ENCODE data around the gene ASCC1. TPM values are rescaled to one million over a fixed set of nuclear protein-coding genes. Genes with fewer than 3 reads are reported as not detected.
A peak's percentile ranks its signal among the peaks of the same experiment; 100 is the strongest.

ASCC1 gene
- total RNA-seq, 1 experiment from 2014 or later: 40.2 TPM

DNA sequence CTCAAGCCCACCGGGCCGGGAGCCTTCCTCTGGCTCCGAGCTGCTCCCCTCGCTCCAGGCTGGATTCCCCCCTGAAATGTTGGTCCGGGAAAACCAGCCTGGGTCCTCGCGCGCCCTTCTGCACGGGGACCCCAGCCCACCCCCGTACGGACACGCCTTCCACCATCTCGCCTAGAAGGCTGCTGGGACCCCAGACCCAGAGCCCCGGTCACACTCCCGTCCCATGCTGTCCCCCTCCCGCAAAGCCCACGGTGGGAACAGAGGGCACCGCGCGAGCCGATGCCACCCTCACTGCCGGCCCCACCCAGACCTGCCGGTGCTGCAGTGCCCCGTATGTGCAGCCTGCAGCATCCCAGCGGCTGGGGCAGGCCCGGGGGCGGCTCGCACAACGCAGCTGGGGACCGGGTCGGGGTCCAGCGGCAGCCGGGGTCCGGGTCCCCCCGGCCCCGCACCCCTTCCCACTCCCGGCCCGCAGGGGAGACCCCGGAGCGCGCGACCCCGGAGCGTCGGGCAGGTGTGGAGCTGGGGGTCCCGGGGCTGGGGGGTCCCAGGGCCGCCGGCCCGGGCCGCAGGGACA is 128.6 kb downstream of the ASCC1 start:
- intact Hi-C loops (cut with micrococcal nuclease; ENCODE audit: unreplicated experiment): no loop called here

DNA sequence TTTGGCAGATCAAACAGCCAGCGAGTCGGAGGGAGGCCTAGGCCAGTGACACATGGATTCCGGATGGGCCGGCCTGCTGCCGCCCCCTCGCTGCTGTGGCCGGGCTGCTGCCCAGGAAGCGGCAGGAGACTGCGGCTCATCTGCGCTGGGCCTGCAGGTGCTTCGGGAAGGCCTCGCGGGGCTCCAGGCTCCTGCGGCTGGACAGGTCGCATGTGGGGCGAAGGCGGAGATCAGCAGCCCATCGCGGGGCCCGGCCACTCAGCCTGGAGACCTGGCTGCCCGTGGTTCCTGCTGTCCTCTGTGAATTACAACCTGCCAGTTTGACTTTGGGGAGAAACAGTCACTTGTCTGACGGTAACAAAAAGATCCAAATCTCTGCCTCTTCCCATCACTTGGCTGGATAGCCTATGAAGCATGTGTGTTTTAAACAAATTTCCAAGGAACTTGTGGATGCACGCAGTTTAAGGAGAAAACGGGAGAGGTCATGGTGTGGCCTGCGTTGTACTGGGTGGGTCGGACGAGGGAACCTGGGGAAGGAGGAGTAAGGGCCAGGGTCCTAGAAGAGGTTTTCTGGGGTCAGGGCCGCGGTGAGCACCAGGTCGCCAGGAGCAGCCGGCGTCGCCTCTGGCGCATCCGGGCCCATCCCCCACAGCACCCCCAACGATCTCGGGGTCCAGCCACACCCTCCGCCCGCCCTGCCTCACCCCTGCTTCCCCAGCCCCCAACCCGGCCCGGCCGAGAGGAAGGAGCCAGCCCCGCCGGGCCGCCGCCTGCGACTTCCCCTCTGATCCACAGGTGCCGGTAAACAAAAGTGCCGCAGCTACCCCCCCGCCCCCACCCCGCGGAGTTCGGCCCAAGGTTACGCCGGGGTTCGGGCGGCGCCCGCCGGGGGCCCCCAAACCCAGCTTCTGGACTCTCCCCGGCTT is 129.3 kb downstream of the ASCC1 start:
- no peak overlapping the region for H3K27ac ChIP-seq (ENCODE audit: low read depth, low read length, poor library complexity, severe bottlenecking)
- intact Hi-C loops (cut with micrococcal nuclease; ENCODE audit: unreplicated experiment): no loop called here
- ChIA-PET CTCF (no interaction called here), POLR2A (ENCODE audit: low non-redundant PET) (no interaction called here)
- H3K4me3 ChIP-seq (ENCODE audit: low read depth, low read length, poor library complexity, severe bottlenecking): peak overlapping the region; percentile 40
- H3K9me3 ChIP-seq (ENCODE audit: low read depth, low read length, poor library complexity, severe bottlenecking): no peaks in the 10 kb centered on the region
- TF ChIP-seq CTCF (conservative IDR thresholded peaks at IDR 0.05; ENCODE audit: low read depth, low read length): no peak
- no peak for TF ChIP-seq EZH2 (IDR thresholded peaks at IDR 0.05; ENCODE audit: borderline replicate concordance, low read depth, low read length, poor library complexity, severe bottlenecking)
- H3K36me3 ChIP-seq (ENCODE audit: insufficient read depth, low read length, poor library complexity, severe bottlenecking): no peaks in the 10 kb centered on the region
- H3K4me1 ChIP-seq (ENCODE audit: insufficient read depth, low read length, poor library complexity, severe bottlenecking): peaks cover 18% of the 10 kb centered on the region
- peaks cover 20% of the 10 kb centered on the region for H3K27me3 ChIP-seq (replicated peaks; ENCODE audit: insufficient read depth, low read depth, low read length, poor library complexity)
- no TSS peak for BruUV-seq (replicated peaks)
- no peak for DNase-seq (ENCODE audit: low spot score)

More for the DNA sequence above, 128.6 kb downstream of the ASCC1 start:
- Histone ChIP-seq H3K4me3 (ENCODE audit: low read depth, low read length, poor library complexity, severe bottlenecking) (peak overlapping the region; percentile 40), H3K9me3 (ENCODE audit: low read depth, low read length, poor library complexity, severe bottlenecking) (no peaks in the 10 kb centered on the region), H3K36me3 (ENCODE audit: insufficient read depth, low read length, poor library complexity, severe bottlenecking) (no peaks in the 10 kb centered on the region), H3K27me3 (replicated peaks; ENCODE audit: insufficient read depth, low read depth, low read length, poor library complexity) (peaks cover 20% of the 10 kb centered on the region), H3K4me1 (ENCODE audit: insufficient read depth, low read length, poor library complexity, severe bottlenecking) (peaks cover 18% of the 10 kb centered on the region), H3K27ac (ENCODE audit: low read depth, low read length, poor library complexity, severe bottlenecking) (no peak overlapping the region)
- ChIA-PET CTCF (no interaction called here), POLR2A (ENCODE audit: low non-redundant PET) (interaction anchor here (0.7 kb wide), 1 partner anchor 190 kb away, joined by 3 read pairs; no protein-coding TSS in a partner anchor)
- TF ChIP-seq EZH2 (IDR thresholded peaks at IDR 0.05; ENCODE audit: borderline replicate concordance, low read depth, low read length, poor library complexity, severe bottlenecking) (no peak), CTCF (conservative IDR thresholded peaks at IDR 0.05; ENCODE audit: low read depth, low read length) (no peak)
- no peak for DNase-seq (ENCODE audit: low spot score)
- BruUV-seq (replicated peaks): no TSS peak

GRCh38 chr10:72085864-72086465 is 130.1 kb downstream of the ASCC1 start:
- H3K9me3 ChIP-seq (ENCODE audit: low read depth, low read length, poor library complexity, severe bottlenecking): no peaks in the 10 kb centered on the region
- TF ChIP-seq EZH2 (IDR thresholded peaks at IDR 0.05; ENCODE audit: borderline replicate concordance, low read depth, low read length, poor library complexity, severe bottlenecking) (no peak), CTCF (conservative IDR thresholded peaks at IDR 0.05; ENCODE audit: low read depth, low read length) (no peak)
- H3K36me3 ChIP-seq (ENCODE audit: insufficient read depth, low read length, poor library complexity, severe bottlenecking): no peaks in the 10 kb centered on the region
- H3K4me3 ChIP-seq (ENCODE audit: low read depth, low read length, poor library complexity, severe bottlenecking): no peak overlapping the region
- ChIA-PET POLR2A (ENCODE audit: low non-redundant PET) (no interaction called here), CTCF (no interaction called here)
- H3K27ac ChIP-seq (ENCODE audit: low read depth, low read length, poor library complexity, severe bottlenecking): no peak overlapping the region
- H3K4me1 ChIP-seq (ENCODE audit: insufficient read depth, low read length, poor library complexity, severe bottlenecking): peaks cover 18% of the 10 kb centered on the region
- DNase-seq (ENCODE audit: low spot score): no peak
- peaks cover 20% of the 10 kb centered on the region for H3K27me3 ChIP-seq (replicated peaks; ENCODE audit: insufficient read depth, low read depth, low read length, poor library complexity)
- intact Hi-C loops (cut with micrococcal nuclease; ENCODE audit: unreplicated experiment): no loop called here
- no TSS peak for BruUV-seq (replicated peaks)
